ENCODE measurements around the gene NDC80.

Gene NDC80

DNA sequence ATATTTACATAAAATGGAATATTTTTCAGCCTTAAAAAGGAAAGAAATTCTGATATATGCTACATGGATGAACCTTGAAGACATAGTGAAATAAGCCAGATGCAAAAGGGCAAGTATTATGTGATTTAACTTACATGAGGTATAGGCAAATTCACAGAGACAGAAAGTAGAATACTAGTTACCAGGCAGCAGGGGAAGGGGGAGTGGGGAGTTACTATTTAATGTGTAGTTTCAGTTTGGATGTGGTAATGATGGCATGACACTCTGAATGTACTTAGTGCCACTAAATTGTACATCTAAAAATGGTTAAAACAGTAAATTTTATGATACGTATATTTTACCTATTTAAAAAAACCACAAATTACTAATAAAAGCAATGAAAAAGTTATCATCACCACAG is 12.1 kb upstream of the NDC80 start:
- DNase-seq (ENCODE audit: low read depth): no peak

DNA sequence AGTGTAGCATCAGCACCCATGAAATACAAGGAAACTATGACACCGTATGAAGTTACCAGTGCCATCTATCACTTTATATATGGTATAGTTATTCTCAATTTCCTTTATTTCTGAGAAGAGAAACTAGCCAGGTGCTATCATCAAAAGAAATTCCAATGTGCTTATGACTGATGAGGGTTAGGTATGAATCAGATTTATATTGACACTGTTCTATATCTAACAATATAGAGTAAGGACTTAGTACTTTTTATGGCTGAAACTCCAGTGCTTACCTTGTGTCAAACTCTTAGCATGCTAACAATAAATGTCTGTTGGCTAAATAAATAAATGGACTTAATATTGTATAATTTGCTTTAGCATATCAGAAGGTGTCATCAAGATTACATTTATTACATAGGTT is 7.0 kb upstream of the NDC80 start:
- DNase-seq (ENCODE audit: low read depth): no peak

DNA sequence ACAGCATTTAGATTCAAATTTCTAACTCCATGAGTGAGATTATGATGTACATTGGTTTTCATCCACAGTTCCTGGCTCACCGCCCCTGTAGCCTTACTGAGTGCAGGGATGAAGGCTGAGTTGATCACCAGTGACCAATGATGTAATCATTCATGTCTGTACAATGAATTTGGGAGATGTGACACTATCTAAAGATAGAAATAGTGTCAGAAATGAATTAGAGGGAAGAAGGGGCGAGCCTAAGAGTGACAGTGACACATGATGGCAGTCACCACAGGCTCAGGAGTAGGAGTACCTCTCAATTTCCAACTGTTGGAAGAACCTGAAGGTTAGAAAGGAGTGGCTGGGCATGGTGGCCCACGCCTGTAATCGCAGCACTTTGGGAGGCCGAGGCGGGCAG is 3.2 kb upstream of the NDC80 start:
- no peak for DNase-seq (ENCODE audit: low read depth)

DNA sequence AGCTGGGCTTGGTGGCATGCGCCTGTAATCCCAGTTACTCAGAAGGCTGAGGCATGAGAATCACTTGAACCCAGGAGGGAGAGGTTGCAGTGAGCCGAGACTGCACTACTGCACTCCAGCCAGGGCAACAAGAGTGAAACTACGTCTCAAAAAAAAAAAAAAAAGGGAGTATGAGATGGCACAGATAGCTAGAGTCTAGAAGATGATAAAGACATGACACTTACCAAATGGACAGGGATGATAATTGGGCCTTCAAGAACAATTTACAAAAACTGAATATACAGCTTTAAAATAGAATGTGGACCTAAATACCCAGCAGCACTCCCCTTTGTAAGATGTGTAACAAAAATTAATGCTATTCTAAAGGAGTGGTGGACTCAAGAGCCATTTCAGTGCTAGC is 2.8 kb upstream of the NDC80 start:
- DNase-seq (ENCODE audit: low read depth): no peak

GRCh38 chr18:2569338-2570207 is 1.8 kb upstream of the NDC80 start:
- no peak for DNase-seq (ENCODE audit: low read depth)

DNA sequence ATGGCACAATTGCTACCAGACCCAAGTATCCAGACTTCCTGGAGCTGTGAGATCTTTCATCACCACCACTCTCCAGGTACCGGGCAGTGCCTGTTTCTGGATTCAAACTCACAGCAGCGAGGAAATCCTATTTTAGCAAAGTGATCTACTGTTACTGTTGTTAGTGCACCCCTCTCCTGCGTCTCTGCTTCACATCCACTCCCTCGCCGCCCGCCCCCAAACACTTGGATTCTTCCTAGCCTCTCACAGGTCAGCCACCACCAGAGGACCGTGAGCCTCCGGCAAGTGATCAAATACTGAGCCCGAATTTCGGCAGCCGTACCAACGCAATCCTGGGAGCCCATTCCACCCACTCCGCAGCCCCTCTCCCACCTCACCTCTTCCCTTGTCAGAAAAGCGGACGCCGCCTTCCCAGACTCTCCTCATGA is 571 bp upstream of the NDC80 start:
- DNase-seq (ENCODE audit: low read depth): peak; percentile 63

DNA sequence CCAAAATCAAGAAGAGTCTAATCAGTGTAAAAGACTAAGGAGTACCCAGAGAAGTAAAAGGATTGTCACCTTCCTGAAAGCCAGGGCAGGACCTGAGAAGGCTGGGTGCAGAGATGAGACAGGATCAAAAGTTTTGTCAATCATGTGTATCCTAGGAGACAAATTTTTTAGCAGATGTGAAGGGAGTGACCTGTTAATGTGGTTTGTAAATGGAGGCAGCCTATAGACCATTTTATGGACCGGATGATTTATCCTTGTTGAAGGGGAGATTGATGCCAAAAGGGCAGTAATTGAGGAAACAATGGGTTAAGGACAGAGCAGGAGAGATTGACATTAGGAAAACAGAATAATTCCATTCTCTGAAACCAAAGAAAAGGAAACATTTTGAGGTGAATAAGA is 813 bp downstream of the NDC80 start:
- DNase-seq (ENCODE audit: low read depth): no peak

DNA sequence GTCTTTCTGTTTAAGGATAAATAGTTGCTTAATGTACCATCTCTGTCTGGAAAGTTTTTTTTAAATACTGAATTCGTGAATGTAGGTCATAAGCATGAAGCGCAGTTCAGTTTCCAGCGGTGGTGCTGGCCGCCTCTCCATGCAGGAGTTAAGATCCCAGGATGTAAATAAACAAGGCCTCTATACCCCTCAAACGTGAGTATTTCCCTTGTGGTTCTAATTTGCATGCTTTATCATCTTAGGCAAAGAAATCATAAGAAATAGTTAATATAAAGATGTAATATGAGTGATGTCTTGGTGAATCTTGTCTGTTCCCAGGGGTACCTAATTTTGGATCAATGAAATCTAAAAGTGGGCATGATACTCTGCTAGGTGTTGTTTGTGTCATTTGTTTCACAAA is 1.5 kb downstream of the NDC80 start:
- no peak for DNase-seq (ENCODE audit: low read depth)

- no peak for DNase-seq (ENCODE audit: low read depth)
Measured at GRCh38 chr18:2573408-2573807, 2.1 kb downstream of the NDC80 start.

DNA sequence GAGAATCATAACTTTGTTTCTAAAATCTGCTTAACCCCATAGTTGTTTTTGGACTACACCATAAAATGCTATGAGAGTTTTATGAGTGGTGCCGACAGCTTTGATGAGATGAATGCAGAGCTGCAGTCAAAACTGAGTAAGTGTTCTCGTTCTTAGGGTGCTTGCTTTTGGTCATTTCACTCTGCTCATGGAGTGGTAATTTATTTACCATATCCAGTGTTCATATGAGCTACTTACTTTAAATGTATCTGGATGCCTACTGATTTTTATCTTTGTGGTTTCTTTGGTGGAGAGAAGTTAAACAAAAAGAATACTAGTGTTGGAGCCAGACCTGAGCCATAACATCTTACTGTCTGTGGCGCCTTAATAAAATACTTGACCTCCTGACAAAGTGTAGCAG is 16.4 kb downstream of the NDC80 start:
- DNase-seq (ENCODE audit: low read depth): no peak

- no peak for DNase-seq (ENCODE audit: low read depth)
Measured at GRCh38 chr18:2588666-2589344, 17.4 kb downstream of the NDC80 start.

DNA sequence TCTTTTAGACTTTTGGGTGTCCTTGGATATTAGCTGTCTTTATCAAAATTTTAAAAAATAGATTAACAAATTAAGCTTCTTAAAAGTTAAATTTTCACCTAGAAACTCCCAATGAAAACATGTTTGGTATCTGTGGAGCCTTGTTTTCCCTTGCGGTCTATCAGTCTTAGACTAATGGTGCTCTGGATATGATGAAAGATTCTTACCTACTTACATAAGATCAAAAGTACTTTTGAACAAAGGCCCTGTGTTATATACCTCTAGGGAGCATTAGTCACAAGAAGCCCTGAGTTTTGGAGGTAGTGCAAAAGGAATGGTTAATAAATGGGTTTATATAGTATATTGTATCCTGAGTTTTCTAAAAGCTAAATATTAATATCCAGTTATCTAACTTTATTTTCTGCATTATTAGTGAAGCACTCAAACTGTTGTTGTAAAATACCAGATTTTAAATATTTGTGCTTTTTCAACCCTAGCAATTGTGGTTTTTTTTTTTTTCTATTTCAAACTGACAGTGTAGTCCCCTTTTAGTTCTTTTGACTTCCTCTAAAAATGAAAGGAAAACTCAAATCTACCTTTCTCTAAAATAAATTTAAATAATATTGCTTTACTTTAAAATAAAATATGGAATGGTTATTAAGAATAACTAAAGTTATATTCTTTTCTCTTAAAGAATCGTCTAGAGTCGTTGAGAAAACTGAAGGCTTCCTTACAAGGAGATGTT is 18.1 kb downstream of the NDC80 start:
- DNase-seq (ENCODE audit: low read depth): no peak

DNA sequence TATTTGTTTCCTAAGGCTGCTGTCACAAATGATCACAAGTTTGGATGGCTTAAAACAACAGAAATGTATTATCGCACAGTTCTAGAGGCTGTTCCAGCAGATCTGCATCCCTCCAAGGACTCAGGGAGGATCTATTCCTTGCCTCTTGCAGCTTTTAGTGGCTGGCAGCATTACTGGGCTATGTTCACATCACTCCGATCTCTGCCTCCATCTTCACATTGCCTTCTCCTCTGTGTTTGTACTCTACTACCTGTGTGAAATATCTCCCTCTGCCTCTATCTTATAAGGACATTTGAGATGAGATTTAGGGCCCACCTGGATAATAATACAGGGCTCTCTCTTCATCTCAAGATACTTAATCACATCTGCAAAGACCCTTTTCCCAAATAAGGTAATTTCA is 18.9 kb downstream of the NDC80 start:
- DNase-seq (ENCODE audit: low read depth): no peak

GRCh38 chr18:2597639-2598038 is 26.3 kb downstream of the NDC80 start:
- DNase-seq (ENCODE audit: low read depth): no peak

DNA sequence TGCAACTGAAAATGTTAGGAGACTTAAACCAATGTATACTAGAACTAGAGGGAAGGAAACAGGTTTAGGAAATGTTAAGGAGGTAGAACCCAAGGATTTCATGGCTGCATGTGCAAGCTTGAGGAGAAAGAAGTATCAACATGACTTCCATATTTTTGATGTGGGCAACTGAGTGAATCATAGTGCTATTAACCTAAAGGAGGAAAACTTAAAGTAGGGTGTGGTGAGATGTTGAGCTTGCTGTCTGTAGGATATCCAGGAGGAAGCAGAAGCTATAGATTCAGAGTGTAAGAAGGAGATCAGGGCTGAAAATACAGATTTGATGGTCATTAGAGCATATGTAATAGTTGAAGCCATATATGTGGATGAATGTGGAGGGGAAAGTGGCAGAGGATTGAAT is 31.5 kb downstream of the NDC80 start:
- DNase-seq (ENCODE audit: low read depth): no peak

- no peak for DNase-seq (ENCODE audit: low read depth)
Measured at GRCh38 chr18:2606335-2606734, 35.0 kb downstream of the NDC80 start.

GRCh38 chr18:2609604-2610003 is 38.2 kb downstream of the NDC80 start:
- DNase-seq (ENCODE audit: low read depth): no peak

DNA sequence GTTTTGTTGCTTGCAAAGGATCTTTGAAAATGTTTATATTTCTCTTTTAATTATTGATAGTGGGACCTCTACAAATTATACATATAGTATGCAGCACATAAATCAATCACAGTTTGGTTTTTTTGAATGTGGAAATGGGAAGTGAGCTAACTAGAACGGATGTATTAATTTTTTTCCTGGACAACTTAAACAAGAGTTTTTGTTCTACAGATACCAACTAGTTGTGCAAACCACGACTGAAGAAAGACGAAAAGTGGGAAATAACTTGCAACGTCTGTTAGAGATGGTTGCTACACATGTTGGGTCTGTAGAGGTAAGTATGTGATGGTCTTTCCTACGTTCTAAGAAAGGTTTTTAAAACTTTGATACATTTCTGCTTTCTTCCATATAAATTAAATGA is 39.2 kb downstream of the NDC80 start:
- DNase-seq (ENCODE audit: low read depth): no peak

DNA sequence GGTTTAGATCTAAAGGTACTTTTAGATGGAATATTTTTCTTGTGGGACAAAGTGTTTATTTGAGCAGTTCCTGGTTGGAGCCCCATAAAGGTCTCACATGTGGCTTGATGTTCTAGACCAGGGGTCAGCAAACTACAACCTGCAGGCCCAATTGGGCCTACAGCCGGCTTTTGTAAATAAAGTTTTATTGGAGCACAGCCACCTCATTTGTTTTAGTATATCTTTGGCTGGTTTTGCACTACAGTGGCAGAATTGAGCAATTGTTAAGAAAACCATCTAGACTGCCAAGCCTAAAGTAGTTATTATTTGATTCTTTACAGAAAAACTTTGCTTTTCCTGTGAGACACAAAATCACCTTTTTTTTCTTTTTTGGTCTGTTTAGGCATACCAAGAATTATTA is 41.6 kb downstream of the NDC80 start:
- DNase-seq (ENCODE audit: low read depth): peak; percentile 47

GRCh38 chr18:2617401-2617998 is 46.1 kb downstream of the NDC80 start:
- DNase-seq (ENCODE audit: low read depth): no peak

DNA sequence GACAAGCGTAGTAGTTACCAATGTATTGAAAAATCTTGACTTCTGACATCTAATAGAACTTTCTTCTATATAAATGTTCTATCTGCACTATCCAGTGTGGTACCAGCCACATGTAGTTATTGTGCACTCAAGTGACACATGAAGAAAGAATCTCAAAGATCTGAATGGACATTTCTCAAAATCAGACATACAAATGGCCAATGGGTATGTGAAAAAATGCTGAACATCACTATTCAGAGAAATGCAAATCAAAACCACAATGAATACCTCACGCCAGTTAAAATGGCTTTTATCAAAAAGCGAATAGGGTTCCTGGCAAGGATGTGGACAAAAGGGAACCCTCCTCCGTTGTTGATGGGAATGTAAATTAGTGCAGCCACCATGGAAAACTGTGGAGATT is 46.7 kb downstream of the NDC80 start:
- DNase-seq (ENCODE audit: low read depth): no peak

DNA sequence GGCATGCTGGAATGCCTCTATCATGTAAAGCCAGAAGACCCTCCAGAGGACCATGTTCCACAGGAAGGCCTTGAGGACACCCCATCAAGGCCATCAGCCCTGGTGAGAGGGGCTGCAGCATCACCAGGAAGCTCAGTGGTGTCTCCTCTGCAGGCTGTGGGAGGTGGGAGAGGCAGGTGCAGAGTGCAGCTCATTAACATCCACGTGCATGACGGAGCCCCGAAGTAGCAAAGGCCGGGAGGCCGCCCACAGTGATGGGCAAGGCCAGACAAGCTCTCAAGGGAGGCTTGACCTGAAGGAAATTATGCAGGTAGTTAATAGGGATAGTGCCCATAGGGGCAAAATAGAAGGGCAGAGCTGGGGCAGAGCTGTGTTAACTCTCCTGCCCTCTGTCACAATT is 53.9 kb downstream of the NDC80 start:
- DNase-seq (ENCODE audit: low read depth): no peak
